GM21619 (cell line): ENCODE data around the gene TFDP1.

Experiments used
- ATAC-seq: cut with Tn5 transposase; IDR thresholded peaks from one replicate; pipeline ENCODE4 v1.9.1; 2021; ENCODE audit not compliant: unreplicated experiment

TFDP1 gene

DNA sequence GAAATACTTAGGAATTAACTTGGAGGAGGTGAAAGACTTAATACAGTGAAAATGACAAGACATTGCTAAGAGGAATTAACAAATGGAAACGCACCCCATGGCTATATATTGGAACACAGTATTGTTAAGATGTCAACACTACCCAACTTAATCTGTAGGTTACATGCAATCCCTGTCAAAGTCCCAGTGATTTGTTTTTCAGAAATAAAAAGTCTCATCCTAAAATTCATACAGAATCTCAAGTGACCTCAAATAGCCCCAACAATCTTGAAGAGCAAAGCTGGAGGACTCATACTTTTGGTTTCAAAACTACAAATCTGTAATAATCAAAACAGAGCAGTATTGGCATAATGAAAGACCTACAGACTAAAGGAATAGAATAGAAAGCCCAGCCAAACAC is 60.2 kb downstream of the TFDP1 start:
- no peak for ATAC-seq

DNA sequence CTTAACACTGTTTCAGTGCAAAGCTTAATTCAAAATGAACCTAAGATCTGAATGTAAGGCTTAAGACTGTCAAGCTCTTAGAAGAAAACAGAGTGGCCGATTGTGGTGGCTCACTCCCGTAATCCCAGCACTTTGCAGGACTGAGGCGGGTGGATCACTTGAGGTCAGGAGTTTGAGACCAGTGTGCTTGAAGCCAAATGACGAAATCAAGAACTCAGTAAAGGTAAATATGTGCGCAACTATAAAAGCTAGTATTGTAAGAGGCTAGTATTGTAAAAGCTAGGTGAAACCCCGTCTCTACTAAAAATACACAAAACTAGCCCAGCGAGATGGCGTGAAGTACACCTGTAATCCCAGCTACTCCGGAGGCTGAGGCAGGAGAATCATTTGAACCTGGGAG is 60.8 kb downstream of the TFDP1 start:
- ATAC-seq = no peak

DNA sequence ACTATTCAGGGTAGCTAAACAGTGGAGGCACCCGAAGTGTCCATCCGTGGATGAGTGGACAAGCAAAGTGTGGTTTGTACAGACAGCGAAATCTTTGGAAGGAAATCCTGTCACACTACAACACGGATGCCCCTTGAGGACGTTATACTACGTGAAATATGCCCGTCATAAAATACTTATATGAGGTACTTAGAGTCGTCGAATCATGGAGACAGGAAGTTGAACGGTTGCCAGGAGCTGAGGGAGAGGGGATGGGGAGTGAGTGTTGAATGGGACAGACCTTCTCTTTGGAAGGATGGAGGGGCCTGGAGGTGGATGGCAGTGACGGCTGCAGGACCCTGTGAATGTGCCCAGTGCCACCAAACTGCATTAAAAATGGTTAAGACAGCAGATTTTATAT is 61.8 kb downstream of the TFDP1 start:
- no peak for ATAC-seq

DNA sequence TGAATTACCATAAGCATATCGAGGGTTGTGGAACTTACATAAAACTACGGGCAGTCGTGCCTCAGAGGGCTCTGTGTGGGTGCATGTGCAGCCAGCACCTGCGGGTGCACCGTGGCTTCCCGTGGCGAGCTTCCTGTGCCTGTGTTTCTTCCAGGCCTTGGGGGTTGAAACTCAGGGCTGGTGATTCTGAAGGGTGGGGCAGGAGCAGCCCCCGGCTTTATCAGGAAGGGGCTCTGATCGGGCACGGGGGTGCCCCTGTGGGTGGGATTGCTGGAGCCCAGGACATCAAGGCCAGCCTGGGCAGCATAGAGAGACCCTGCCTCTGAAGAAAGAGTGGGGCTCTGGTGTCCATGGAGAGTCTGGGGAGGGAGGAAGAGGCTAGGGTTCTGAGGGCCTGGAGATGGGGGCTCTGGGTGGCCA is 62.4 kb downstream of the TFDP1 start:
- no peak for ATAC-seq

DNA sequence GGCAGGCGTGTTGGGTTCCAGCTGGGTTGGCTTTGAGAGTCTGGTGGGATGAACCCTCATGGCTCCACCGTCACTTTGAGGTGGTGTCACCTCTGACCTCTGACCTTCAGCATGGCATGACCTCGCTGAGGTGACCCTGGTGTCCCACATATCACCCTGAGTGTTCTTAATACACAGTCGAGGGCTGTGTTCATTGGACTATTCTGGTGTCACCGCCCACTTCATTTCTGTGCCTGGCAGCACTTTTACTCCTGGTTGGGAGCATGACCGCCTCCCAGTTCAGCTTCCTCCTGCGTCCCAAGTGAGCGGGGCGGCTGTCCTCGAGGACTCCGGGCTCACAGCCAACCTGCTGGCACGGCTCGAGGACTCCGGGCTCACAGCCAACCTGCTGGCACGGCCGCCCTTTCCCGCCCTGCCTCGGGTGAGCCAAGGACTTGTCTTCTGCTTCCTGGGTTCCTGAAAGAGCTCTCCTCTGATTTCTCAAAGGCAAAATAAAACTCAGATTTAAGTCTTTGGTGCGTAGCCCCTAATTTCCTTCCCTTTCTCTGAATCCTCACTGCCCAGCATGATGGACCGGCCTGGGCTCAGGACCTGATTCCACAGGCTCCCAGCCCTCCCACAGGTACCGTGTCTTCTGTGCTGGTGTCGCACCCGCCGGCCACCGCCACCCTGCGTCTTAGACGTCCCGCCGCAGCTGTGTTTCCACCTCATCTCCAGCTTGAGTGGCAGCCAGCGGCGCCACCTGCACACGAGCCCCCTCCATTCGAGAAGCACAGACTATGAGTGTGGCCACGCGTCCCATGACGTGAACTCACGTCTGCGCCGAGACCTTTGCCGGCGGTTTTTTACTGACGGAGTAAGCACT is 63.0 kb downstream of the TFDP1 start:
- no peak for ATAC-seq

DNA sequence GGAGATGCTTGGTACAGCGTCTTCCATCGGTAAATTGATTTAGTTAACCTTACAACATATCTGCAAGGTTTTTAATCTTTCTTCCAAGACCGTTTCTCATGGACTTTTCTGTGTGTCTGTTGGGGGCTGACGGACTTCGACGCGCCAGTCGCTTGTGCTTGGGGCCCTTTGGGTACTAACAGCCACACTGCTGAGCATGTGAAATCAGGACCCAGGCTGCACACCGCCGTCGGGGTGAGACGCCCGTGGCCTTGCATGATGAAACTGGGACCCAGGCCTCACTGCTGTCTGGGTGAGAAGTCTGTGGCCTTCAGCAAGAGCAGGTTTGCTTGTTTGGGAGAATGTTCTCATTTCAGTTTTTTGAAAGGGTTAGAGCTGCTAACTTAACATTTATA is 63.7 kb downstream of the TFDP1 start:
- no peak for ATAC-seq

DNA sequence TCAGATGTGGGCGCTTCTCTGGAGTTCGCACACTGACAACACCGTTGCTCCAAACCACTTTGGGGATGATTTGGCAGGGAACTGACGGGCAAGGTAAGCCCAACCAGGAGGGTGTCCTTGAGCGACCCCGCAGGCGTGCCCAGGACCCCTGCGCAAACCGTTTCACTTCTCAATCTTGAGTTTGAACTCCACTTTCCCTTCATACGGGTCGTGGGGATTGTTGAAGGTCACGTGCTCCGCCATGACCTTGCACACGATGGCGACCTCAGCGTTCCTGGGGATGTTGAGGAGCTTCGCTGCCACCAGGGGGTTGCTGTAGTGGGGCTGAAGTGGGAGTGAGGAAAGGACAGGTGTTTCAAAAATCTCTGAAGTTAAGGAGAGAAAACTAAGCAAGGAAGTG is 64.7 kb downstream of the TFDP1 start:
- ATAC-seq = no peak

DNA sequence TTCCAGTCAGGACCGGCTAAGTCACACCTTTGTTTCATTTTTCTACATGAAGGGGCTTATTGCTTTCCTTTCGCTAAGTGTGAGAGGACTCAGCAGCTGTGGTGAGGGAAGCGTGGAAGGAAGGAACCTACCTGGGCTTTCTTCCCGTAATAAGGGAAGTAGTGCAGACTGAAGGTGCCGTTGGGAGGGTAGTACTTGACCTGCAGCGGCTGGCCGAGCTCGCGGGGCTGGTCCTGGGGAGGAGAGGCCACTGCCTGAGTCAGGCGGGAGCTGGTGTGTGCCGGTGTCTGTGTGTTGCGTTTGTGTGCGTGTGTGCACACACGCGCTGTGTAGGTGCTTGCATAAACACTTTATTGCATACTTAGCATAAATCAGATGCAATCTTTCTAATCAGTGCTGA is 65.7 kb downstream of the TFDP1 start:
- no peak for ATAC-seq

DNA sequence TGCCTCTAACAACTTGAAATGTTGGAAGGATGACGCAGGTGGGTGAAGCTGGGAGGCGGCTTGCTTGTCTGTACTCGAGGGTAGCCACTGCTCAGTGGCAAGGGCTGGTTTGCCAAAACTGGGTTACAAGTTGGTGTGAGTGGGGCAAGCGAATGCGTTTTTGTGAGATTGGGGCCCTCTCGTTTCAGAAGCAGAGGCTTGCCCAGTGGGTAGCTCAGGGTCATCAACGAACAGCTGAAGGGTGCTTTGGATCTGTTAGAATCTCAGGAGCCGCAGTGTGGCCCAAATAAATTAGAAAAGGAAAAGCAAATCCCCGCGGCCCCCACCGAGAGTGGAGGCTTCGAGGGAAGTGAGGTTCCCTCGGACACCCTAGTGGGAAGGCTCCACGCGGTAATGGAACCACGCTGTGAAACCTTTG is 66.2 kb downstream of the TFDP1 start:
- ATAC-seq = no peak

DNA sequence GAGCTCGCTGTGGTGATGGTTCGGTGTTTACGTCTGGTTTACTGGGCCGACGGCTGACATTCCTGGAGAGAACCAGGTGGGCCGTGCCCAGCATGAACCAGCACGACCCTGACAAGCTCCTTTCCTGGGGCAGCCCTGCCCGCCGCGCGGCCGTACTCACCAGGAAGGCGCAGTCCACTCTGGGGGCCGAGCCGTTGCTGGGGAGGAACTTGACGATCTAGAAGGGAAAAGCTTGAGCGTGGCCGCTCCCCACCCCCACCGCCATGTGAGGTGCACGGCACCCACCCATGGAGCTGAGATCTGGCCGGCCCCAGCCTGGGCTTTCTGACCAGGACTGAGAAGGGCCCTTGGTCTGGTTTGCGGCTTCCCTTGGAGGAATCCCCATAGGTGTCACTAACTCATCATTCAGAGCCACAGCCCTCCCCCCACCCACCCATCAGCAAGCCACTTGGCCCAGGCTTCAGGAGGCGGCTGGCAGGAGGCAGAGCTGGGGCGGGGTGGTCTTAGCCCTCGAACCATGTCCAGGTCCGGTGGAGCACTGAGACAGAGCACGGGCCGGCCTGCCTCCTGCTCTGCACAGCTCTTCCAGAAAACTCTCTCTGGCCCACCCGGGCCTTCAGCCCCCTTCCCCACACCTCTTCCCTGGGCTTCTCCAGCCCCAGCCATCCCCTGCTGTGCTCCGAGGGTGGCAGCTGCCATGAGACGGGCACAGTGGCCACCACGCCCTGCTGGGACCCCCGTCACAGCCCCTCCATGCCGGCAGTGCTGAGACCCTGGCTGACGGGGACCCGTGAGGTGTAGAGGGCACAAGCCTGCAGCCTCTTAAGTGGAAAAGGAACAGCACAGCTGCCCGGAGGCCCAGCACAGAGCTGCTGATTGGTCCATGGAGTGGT is 67.2 kb downstream of the TFDP1 start:
- ATAC-seq = no peak

DNA sequence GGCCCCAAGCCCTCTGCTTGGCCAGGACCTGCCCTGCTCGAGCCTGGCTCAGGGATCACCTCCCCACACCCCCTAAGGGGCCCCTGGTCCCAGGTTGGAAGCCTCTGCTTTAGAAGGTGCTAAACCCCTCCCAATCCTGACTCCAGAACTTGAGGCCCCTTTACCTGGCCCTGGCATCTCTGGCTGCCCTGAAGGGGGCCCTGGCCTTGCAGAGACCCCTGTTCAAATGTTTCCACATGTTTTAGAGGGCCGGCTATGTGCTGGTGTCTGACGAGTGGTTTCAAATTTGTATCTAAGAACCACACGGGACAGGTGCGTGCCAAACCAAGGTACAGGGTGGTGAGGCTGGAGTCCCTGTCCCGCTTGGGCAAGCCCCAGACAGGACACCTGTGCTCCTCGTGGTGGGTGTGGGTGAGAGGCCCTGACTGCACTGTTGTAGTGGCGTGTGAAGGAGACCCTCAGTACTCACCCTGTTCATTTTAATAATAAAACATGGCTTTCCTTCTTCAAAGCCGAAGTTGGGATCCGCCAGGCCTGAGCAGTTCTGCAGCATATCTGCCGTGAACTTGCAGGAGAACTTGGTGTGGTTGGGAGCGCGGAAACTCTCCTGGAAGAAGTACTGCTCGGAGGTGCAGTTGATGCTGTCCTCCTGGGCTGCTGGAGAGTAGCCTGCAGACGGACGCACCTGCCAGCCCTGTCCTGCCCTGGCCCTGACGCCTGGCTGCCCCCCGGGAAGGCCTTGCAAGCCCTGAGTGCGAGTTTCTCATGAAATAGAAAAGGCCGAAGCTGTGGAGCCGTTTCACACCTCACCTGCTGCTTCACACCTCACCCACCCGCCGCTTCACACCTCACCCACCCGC is 68.1 kb downstream of the TFDP1 start:
- ATAC-seq = no peak

DNA sequence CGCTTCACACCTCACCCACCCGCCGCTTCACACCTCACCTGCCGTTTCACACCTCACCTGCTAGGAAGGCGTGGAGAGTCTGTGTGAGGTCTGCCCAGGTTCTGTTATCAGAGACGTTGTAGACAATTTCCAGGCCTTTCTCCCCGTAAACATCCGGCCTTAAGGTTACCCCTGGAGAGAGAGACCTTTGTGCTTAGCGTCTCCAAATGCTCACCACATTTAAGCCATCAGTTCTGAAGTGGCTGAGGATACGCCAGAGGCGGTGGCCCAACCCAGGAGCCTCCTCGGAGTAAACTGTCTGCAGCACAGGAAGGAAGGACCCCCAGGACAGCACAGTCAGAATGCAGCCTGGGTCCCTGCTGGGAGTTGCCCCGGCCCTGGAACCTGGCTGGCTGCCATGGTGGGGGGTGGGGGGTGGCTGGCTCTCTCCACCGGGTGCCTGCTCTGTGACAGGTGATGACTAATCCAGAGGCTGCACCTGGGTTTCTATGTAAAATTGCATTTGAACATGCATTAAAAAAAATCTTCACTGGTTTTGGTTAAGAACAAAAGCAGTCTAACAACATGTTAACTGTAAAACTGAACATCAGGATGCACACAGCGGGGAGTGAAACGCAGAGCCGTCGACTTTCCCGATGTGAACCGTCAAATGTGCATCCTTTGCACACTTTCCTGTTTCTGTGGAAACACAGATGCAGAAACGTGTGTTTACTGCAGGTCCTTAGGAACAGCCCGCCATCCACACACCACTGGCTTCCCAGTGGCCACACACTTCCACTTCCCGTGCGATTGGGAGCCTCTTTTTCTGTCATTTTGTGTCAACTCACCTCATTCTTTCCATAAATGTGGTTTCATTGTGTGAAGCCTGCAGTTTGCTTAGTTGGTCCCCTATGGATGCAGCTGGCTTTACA is 69.0 kb downstream of the TFDP1 start:
- no peak for ATAC-seq

DNA sequence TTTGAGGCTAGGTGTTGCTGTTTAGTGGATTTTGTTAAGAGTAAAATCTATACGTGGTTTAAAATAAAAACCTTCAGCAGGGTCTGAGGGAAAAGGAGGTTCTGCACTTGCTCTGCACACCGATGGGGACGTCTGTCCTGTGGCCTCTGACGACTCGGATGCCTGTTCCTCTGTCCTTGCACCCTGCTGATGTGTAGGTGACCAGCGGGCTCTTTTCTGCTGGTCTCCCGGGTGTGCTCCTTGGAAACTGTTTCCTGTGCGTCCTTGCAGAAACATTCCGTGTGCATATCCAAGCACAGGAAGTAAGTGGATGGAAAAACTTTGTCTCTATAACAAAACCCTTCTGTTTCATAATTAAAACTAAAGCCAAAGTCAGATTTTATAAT is 69.6 kb downstream of the TFDP1 start:
- ATAC-seq = no peak

DNA sequence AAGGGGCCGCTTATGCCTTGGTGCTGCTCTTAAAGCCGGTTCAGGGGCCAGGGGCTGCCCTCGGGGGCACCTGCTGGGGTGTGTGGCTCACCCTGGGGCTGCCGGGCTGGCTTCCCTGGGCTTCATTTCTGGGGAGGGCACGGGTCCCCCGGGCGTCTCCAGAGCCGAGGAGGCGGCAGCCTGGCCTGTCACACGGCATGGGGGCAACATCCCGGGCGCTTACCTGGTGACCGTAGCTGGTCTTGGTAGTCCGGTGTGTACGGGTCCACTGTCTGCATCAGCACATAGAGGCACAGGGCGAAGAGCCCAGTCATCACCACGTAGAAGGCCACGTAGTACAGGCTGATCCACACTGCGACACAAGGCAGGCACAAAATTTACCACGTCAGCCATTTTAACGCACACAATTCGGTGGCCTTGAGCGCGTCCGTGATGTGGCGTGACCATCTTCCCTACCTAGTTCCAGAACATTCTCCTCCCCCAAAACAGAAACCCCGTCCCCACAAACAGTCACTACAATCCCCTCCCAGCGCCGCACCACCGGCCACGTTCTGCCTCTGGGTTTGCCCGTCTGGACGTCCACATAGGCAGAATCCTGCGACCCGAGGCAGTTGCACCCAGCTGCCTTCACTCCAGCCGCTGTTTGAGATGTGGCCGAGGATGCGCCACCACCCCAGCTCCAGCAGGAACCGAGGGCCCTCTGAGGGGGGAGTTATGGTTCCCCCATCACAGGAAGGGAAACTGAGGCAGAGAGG is 70.2 kb downstream of the TFDP1 start:
- no peak for ATAC-seq

DNA sequence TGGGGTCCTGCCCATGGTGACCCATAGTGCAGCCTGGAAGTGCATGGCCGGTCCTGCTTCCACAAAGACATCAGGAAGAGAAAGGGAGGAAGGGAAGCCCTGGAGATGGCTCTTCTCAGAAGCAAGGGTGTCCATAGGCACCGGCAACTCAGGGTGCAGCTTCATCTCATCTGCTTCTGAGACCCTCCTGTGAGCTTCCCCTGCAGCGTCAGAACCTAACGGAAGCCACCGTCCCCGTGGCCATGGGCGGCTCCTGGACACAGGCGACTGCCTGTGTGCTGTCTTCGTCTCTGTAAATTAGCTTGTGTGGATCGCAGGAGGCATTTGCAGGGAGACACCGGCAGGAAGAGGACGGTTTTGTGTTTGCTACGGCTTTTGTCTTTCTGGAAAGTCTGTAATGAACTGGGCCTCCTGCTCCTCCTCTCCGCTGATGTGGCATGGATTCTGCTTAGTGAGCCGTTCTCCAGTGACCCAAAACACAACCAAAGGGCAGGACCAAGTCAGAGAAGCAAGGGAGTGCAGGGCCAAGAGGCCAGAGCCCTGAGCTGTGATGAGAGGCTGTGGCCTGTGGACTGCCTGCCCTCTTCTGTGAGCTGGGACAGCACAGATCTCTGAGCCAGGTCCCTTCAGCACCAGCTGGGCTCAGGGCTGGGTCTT is 70.9 kb downstream of the TFDP1 start:
- no peak for ATAC-seq

DNA sequence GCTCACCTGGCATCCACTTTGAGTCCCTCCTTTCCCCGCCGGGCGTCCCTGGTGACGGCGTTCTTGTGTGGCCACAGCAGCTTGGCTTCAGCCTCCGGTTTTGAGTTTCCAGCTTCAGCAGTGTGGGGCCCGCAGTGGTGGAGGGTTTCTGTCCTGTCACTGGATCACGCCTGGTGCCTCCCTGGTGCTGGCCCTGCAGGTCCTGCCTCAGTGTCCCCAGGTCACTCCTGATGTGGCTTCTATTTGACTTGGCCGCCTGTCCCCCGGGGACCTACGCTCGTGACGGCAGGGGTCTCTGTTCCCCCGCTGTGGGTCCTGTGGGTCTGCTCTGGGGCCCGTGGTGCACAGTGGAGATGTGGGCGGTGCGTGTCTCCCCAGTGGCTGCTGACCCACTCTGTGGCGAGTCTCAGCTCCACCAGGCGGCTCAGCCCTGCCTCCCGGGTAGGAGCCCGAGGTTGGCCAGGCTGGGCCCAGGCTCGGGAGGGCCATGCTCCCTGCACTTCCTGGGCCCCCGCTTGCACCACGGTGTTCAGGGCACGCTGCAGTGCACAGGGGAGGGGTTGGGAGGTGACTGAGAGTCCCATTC is 71.5 kb downstream of the TFDP1 start:
- no peak for ATAC-seq

DNA sequence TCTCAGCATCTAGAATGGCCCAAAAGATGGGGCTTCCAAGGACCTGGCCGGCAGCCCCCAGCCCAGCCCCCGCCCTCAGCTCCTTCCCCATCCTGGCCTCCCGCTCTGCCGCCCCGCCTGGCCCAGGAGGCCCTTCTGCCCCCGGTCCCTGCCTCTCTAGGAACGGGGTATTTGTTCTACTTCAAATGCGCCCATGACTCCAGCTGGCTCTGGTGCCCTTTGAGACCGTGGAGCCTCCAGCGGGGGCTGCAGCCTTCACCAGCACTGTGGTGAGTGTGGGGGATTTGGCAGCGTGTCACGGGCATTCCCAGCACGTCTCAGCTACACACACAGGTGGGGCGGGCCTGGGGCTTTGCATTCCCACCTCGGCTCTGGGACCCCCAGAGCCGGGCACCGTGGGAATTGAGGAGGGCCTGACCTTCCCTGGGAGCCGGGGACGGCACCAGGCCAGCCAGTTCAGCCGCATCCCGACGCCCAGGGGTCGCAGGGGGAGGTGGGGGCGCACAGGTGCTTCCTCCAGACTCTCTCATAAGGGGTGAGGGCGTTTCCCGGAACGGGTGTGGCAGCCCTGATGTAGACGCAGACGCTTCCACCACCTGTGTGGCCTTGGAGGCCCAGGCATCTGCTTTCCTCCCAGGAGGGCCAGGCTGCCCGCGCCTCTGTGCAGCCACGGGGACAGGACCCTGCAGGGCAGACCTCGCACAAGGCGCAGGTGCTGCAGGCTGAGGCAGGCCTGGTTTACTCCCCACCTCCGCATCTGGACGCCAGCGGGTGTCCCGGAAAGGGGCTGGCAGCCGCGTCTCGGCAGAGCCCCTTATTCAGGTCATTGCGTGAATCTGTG is 72.5 kb downstream of the TFDP1 start:
- ATAC-seq = no peak
